HG03469 (cell line): ENCODE measurements around the gene SLC23A1.

Experiments used
- ATAC-seq: cut with Tn5 transposase; IDR thresholded peaks from one replicate; pipeline ENCODE4 v1.9.1; 2021; ENCODE audit warnings: mild to moderate bottlenecking, moderate library complexity, moderate number of reproducible peaks; ENCODE audit not compliant: unreplicated experiment

The SLC23A1 gene

GRCh38 chr5:139408191-139408590 is 25.1 kb upstream of the SLC23A1 start:
- ATAC-seq, result no peak

DNA sequence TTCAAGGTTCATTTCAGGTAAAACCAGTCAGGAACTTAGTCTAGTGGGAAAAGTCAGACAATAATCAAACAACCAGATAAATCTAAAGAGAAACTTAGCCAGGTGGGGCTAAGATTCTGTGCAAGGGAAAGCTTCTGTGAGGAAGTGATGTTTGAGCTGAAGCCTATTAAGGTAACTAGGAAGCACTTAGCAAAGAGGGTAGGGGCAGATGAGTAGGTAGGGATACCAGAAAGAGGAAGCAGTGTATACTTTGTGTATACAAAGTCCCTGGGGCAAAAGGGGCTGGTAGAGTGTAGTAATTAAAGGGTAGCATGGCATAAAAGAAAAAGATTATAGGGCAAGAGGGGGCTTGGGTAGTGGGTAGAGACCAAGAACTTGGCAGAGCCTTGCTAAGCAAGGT is 24.4 kb upstream of the SLC23A1 start:
- ATAC-seq, result no peak

DNA sequence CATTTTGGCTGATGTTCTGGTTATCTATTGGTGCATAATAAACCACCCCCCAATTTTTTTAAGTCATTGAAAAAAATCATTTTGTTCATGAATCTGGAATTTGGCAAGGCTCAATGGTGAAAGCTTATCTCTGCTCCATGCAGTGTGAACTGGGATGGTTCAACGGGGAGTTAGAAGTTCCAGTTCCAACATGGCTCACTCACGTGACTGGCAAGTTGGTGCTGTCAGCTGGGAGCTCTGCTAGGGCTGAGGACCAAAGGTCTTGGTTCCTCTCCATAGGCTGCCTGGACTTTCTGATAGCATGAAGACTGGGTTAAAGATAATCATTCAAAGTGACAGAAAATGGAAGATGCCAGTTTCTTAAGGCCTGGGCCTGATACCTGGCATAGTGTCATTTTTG is 23.9 kb upstream of the SLC23A1 start:
- ATAC-seq, result no peak

- no peak for ATAC-seq
These were observed 21.4 kb upstream of the SLC23A1 start for GRCh38 chr5:139404484-139404840.

GRCh38 chr5:139403787-139404483 is 20.8 kb upstream of the SLC23A1 start, which contains the start of gene SPATA24:
TSS of gene SPATA24 (minus strand) at chr5:139404089. CDS start at chr5:139404060, 29 bp downstream.
- peak; percentile 63 for ATAC-seq

GRCh38 chr5:139403418-139403786 is 20.3 kb upstream of the SLC23A1 start:
- no peak for ATAC-seq

GRCh38 chr5:139402561-139403158 is 19.6 kb upstream of the SLC23A1 start:
- no peak for ATAC-seq

GRCh38 chr5:139401546-139401945 is 18.4 kb upstream of the SLC23A1 start:
- ATAC-seq, result no peak

DNA sequence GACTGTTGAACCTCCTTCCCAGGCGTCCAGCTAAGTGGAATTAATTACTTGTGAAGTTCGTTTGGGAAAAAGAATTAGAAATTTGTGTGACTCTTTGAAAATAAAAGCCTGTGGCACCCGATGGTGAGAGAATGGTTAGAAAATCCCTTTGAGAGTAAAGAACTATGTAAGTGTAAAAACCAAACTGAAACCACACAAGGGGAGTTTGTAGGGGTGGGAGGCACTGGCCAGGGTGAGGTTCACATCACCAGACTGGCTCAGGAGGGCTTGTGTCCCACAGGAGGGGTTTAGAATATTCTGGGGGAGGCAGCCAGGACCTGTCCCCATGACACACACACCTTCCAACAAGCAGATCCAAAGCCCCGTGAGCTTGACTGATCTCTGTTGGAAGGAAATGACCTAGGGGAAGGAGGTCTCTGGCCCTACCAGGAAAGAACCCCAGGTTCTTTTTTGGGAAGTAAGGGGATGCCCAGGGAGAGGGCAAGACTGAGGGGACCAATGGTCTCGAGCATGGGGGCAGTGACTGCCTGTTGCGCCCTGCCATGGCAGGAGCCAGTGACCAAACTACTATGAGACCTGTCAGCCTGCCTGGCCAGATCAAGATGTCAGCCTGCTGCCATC is 16.5 kb upstream of the SLC23A1 start:
- no peak for ATAC-seq

DNA sequence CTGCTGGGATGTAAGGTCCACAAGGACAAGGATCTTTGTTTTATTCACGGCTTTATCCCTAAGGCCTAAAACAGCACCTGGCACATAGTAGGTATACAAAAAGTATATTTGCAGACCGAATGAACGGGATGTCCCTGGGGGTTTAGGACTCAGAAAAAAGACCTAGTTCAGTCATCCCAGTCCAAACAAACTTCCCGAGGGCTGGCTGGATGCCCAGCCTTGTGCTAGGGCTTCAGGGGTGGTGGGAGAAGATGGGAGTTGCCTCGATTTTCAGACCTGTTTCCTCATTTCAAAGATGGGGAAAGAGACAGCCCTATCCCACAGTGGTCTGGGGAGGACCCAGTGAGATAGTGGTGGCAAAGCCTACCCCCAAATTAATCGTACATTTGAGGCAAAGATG is 14.8 kb upstream of the SLC23A1 start:
- no peak for ATAC-seq

DNA sequence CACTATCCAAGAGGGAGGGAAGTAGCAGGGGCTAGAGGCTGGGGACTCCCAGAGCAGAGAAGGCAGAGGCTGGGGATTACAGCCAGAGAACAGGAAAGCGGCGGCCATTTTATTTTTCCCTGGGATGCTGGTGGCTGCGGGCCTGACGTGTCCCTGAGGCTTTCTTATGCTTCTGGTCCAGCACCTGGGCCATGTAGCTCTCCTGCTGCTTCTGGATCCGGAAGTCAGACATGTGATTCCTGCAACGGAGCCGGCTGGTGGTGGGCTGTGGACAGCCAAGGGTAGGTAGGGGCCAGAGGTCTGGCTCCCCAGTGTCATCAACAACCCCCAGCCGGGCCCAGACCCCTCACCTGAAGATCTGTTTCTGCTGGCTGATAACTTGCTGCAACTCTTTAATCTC is 13.6 kb upstream of the SLC23A1 start:
- ATAC-seq, result no peak

- ATAC-seq, result no peak
These were observed 12.9 kb upstream of the SLC23A1 start for GRCh38 chr5:139395844-139396640.

- no peak for ATAC-seq
These were observed 11.8 kb upstream of the SLC23A1 start, which contains the start of gene PROB1 for GRCh38 chr5:139394654-139395566. TSS of gene PROB1 (minus strand) at chr5:139395104. CDS start at chr5:139395081, 23 bp downstream.

DNA sequence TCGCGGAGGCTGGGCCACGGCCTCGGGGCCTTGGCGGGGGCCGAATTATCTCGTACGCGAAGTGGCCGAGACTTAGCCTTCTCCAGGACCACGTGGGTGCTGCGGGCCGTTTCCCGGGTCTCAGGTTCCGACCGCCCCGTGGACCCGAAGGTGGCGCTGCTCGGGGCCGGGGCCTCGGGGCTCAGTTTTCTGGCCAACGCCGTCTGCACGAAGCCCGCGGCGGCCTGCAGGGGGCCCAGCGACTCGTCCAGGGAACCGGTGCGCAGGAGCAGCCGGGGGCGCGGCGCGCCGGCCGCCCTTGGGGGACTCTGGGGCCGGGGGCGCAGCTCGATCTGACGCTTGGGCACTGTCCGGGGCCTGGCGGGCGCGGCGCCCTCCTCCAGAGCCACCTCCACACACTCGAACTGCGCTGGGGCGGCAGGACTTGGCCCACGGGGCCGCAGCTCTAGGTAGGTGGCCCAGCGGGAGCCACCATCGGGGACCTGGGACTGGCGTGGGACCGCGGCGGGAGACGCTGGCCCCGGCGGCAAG is 11.1 kb upstream of the SLC23A1 start:
- ATAC-seq, result no peak

- ATAC-seq, result no peak
These were observed 10.5 kb upstream of the SLC23A1 start for GRCh38 chr5:139393497-139394122.

- no peak for ATAC-seq
These were observed 9.8 kb upstream of the SLC23A1 start for GRCh38 chr5:139392678-139393496.

DNA sequence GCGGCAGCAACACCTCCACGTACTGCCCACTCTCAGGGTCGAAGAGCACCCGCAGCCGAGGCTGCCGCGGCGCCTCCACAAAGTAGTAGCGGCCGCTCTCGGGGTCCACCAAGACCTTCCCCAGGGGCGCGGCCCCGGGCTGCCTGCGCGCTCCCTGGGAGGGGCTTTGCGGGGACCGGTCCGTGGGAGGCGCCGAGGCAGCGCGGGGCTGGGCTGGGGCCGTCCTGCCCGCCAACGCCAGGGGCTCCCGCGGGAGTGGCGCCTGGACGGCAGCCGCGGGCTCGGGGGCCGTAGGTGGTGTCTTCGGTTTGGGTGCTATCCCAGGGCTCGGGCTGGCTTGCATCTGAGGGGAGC is 9.2 kb upstream of the SLC23A1 start:
- ATAC-seq, result no peak

GRCh38 chr5:139391570-139392323 is 8.7 kb upstream of the SLC23A1 start:
- ATAC-seq, result no peak
